Panc1 (cell line): Measurements from ENCODE around the gene AK8. TPM values are rescaled to one million over a fixed set of nuclear protein-coding genes. Genes with fewer than 3 reads are reported as not detected.

Experiments used
- ATAC-seq: fragments of 200-7000 bp; cut with Tn5 transposase; 2 replicates; pipeline ENCODE4 v1.9.1; 2020; ENCODE audit warnings: mild to moderate bottlenecking, moderate library complexity
- BruUV-seq: library from RNA; stranded (reverse); fragments of 400-500 nt; replicated peaks from 2 replicates; lab custom pipeline; 2021; lab: Mats Ljungman, UMichigan
- CTCF ChIA-PET: fragments of 300-600 bp; sonication (Branson Sonifier 250); formaldehyde crosslinking; loops from one replicate; lab custom pipeline; 2022; ENCODE audit warnings: antibody characterized with exemption; lab: Charles Lee
- POLR2A ChIA-PET: fragments of 300-600 bp; sonication (Branson Sonifier 250); formaldehyde crosslinking; loops from one replicate; lab custom pipeline; 2022; ENCODE audit warnings: antibody characterized with exemption; lab: Charles Lee
- DNase-seq: peaks from one replicate; pipeline ENCODE4 v3.0.0-alpha.2; 2010; ENCODE audit warnings: low read depth, low spot score
- H3K27ac ChIP-seq: 2 replicates; pipeline ENCODE4 v1.5.1; 2011; ENCODE audit warnings: mild to moderate bottlenecking, low read length, inconsistent platforms
- H3K27me3 ChIP-seq: fragments of 200-500 bp; sonication (Bioruptor generic); 2 replicates; pipeline ENCODE4 v1.6.0; 2014; ENCODE audit warnings: low read length, inconsistent platforms; ENCODE audit not compliant: control insufficient read depth, insufficient read depth
- H3K36me3 ChIP-seq: fragments of 200-500 bp; sonication (Bioruptor generic); 2 replicates; pipeline ENCODE4 v1.5.1; 2014; ENCODE audit warnings: inconsistent platforms, mild to moderate bottlenecking, low read length, moderate library complexity; ENCODE audit not compliant: control insufficient read depth, insufficient read depth
- H3K4me1 ChIP-seq: 2 replicates; pipeline ENCODE4 v1.5.1; 2011; ENCODE audit warnings: inconsistent platforms, mild to moderate bottlenecking, low read length, moderate library complexity; ENCODE audit not compliant: control insufficient read depth, insufficient read depth
- H3K4me3 ChIP-seq, 2 experiments: 2 replicates each; pipeline ENCODE4 v1.5.1; 2011 to 2012; ENCODE audit warnings: low read depth in 2 of 2, low read length in 2 of 2, mild to moderate bottlenecking in 2 of 2, inconsistent platforms in 1 of 2, moderate library complexity in 1 of 2
- H3K9me3 ChIP-seq: fragments of 200-500 bp; sonication (Bioruptor generic); 2 replicates; pipeline ENCODE4 v1.5.1; 2014; ENCODE audit warnings: low read depth, mild to moderate bottlenecking, inconsistent platforms, low read length, moderate library complexity; ENCODE audit not compliant: control insufficient read depth, insufficient read depth
- CTCF ChIP-seq: fragments of 450-650 bp; IDR thresholded peaks from 2 replicates; pipeline ENCODE4 v1.5.1; 2017; ENCODE audit warnings: mild to moderate bottlenecking
- POLR2AphosphoS5 ChIP-seq: IDR thresholded peaks from 2 replicates; pipeline ENCODE4 v1.6.1; 2012; ENCODE audit warnings: mild to moderate bottlenecking, low read depth, low read length, moderate library complexity
- REST ChIP-seq, 2 experiments: IDR thresholded peaks; 2 replicates each; pipeline ENCODE4 v1.6.1; 2011 to 2012; ENCODE audit warnings: low read depth in 2 of 2, control low read depth in 1 of 2, low read length in 1 of 2, mild to moderate bottlenecking in 1 of 2, moderate library complexity in 1 of 2; ENCODE audit not compliant: insufficient read depth in 1 of 2
- SIN3A ChIP-seq: IDR thresholded peaks from 2 replicates; pipeline ENCODE4 v1.6.1; 2012; ENCODE audit warnings: low read depth, mild to moderate bottlenecking, low read length, moderate library complexity, borderline replicate concordance; ENCODE audit not compliant: insufficient read depth
- TCF7L2 ChIP-seq: IDR thresholded peaks from 2 replicates; pipeline ENCODE4 v1.6.1; 2011; ENCODE audit warnings: mild to moderate bottlenecking, low read depth, low read length, inconsistent platforms
- in situ Hi-C: cut with HindIII; loops from 2 replicates; pipeline ENCODE4 v1.10.0; 2016; ENCODE audit warnings: low sequenced_read_pairs, low pct_unique_long_range_greater_than_20kb
- intact Hi-C: fragments of 100-400 bp; cut with micrococcal nuclease; formaldehyde crosslinking; loops from one replicate; pipeline ENCODE4 v1.10.0; 2022; ENCODE audit not compliant: unreplicated experiment
- total RNA-seq: library from RNA; stranded (reverse); gene quantifications from one replicate; pipeline ENCODE4 v1.2.1, GENCODE V29; 2021; ENCODE audit not compliant: unreplicated experiment

Gene AK8
- total RNA-seq, 1 experiment from 2014 or later, result 0.39 TPM

DNA sequence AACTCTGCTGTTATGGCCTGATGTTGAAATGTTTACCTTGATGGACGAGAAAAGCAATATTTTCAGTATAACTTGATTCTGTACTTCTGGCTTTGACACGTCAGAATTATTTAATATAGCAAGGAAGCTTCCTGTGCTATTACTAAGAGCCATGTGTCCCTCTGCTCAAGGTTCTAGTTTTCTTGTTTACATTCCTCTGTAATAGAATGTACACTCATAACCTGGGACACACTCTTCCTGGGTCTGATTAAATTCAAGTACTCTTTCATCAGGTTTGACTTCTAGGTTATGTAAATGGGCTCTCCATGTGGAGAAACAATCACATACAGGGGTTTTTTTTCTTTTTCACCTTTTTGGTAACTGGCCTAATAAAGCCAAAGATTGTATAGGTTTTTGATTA lies 174.7 kb downstream of the AK8 start:
- no peak for ATAC-seq
- Histone ChIP-seq H3K27ac (no peak overlapping the region), H3K4me3 (no peak overlapping the region), H3K9me3 (no peaks in the 10 kb centered on the region), H3K4me1 (no peaks in the 10 kb centered on the region), H3K27me3 (no peaks in the 10 kb centered on the region), H3K36me3 (no peaks in the 10 kb centered on the region)
- TF ChIP-seq CTCF, result no peak
- no peak for TF ChIP-seq SIN3A
- no peak for TF ChIP-seq REST (IDR thresholded peaks at IDR 0.05; ENCODE audit: insufficient read depth in 1 of 2, low read depth in 2 of 2, low read length in 1 of 2)
- TF ChIP-seq POLR2AphosphoS5, result no peak
- no peak for TF ChIP-seq TCF7L2
- in situ Hi-C loops, result no loop called here
- POLR2A ChIA-PET, result interaction anchor here (0.6 kb wide), 1 partner anchor 120 kb away, joined by 3 read pairs; no protein-coding TSS in a partner anchor
- intact Hi-C loops, result no loop called here
- no TSS peak for BruUV-seq
- DNase-seq, result no peak
- CTCF ChIA-PET, result interaction anchor here (0.7 kb wide), 1 partner anchor 229 kb away, joined by 3 read pairs; no protein-coding TSS in a partner anchor

DNA sequence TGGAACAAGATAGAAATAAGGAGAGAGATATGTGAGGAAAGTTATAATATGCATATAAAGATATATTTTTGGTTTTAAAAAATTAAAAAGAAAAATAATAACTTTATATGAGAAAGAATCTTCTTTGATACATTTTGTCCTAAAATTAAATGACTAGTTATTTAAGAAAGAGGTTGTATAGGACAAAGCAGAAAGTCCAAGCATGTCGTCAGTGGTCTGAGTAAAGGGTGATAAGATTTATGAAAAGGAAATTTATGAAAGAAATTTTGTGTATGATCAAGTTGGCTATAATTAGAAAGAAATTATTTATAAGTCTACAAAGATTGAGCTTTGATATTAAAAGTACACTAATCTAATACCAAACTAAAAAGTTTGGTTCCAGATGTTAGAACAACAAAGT lies 175.8 kb downstream of the AK8 start:
- TF ChIP-seq CTCF, result no peak
- TF ChIP-seq POLR2AphosphoS5, result no peak
- no peak for TF ChIP-seq REST (IDR thresholded peaks at IDR 0.05; ENCODE audit: insufficient read depth in 1 of 2, low read depth in 2 of 2, low read length in 1 of 2)
- no peak for TF ChIP-seq TCF7L2
- no peak for TF ChIP-seq SIN3A
- no TSS peak for BruUV-seq
- Histone ChIP-seq H3K27me3 (no peaks in the 10 kb centered on the region), H3K9me3 (peaks cover 4% of the 10 kb centered on the region; the same call in 1 of the 2 replicates), H3K4me3 (no peak overlapping the region), H3K4me1 (no peaks in the 10 kb centered on the region), H3K27ac (no peak overlapping the region), H3K36me3 (no peaks in the 10 kb centered on the region)
- in situ Hi-C loops, result no loop called here
- intact Hi-C loops, result no loop called here
- ChIA-PET CTCF (no interaction called here), POLR2A (no interaction called here)
- DNase-seq, result no peak
- no peak for ATAC-seq
